C4-2B (cell line): ENCODE results near the gene KLF11.

Experiments
- CTCF ChIP-seq: fragments of 450-650 bp; conservative IDR thresholded peaks from 2 replicates; pipeline ENCODE4 v1.5.1; 2017; ENCODE audit warnings: mild to moderate bottlenecking
- ZFX ChIP-seq: fragments of 450-650 bp; IDR thresholded peaks from 2 replicates; pipeline ENCODE4 v1.6.1; 2017

- TF ChIP-seq CTCF = no peak
- no peak for TF ChIP-seq ZFX
Measured at GRCh38 chr2:10053351-10053750, 10.0 kb downstream of the KLF11 start.
